ENCODE results near the gene SUCO. TPM values are rescaled to one million over a fixed set of nuclear protein-coding genes. Genes with fewer than 3 reads are reported as not detected.

Gene SUCO
- total RNA-seq, 1 donor from 2014 or later, result 11.3 TPM

GRCh38 chr1:172654535-172654934, 121.6 kb downstream of the SUCO start:
- Histone ChIP-seq H3K27me3 (ENCODE audit: control insufficient read depth, insufficient read depth, low read length) (no peaks in the 10 kb centered on the region), H3K36me3 (ENCODE audit: control insufficient read depth, insufficient read depth, low read length) (no peaks in the 10 kb centered on the region), H3K4me3 (ENCODE audit: low read depth, low read length) (no peak overlapping the region)
- DNase-seq (ENCODE audit: low read depth) (peak; percentile 83), FAIRE-seq (no peak)
- no peak for TF ChIP-seq CTCF (IDR thresholded peaks at IDR 0.05; ENCODE audit: insufficient read depth, low read length, severe bottlenecking)

- DNase-seq (ENCODE audit: low read depth) (no peak), FAIRE-seq (no peak)
- no peaks in the 10 kb centered on the region for H3K36me3 ChIP-seq (ENCODE audit: control insufficient read depth, insufficient read depth, low read length)
- no peak for TF ChIP-seq CTCF (IDR thresholded peaks at IDR 0.05; ENCODE audit: insufficient read depth, low read length, severe bottlenecking)
- H3K4me3 ChIP-seq (ENCODE audit: low read depth, low read length), result no peak overlapping the region
- H3K27me3 ChIP-seq (ENCODE audit: control insufficient read depth, insufficient read depth, low read length), result no peaks in the 10 kb centered on the region
Observed at GRCh38 chr1:172656576-172656975, 123.6 kb downstream of the SUCO start.

DNA sequence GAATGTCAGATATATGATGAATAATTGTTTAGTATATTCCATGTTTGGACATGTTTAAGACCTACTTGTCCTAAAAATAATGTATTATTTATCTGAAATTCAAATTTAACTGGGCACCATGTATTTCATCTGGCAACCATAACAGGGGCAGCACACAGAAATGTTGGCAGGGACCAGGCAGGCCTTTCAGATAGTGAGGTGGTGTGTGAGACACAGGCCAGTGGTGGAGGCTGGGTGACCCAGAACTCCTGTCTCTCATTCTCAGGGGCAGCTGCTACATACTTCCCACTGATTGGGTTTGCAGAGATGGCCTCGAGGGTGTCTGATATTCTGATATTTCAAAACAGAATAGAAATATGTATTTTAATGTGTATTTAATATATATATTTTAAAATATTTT, 124.6 kb downstream of the SUCO start:
- H3K4me3 ChIP-seq (ENCODE audit: low read depth, low read length), result no peak overlapping the region
- DNase-seq (ENCODE audit: low read depth), result no peak
- H3K27me3 ChIP-seq (ENCODE audit: control insufficient read depth, insufficient read depth, low read length), result no peaks in the 10 kb centered on the region
- TF ChIP-seq CTCF (IDR thresholded peaks at IDR 0.05; ENCODE audit: insufficient read depth, low read length, severe bottlenecking), result no peak
- H3K36me3 ChIP-seq (ENCODE audit: control insufficient read depth, insufficient read depth, low read length), result no peaks in the 10 kb centered on the region
- FAIRE-seq, result no peak

DNA sequence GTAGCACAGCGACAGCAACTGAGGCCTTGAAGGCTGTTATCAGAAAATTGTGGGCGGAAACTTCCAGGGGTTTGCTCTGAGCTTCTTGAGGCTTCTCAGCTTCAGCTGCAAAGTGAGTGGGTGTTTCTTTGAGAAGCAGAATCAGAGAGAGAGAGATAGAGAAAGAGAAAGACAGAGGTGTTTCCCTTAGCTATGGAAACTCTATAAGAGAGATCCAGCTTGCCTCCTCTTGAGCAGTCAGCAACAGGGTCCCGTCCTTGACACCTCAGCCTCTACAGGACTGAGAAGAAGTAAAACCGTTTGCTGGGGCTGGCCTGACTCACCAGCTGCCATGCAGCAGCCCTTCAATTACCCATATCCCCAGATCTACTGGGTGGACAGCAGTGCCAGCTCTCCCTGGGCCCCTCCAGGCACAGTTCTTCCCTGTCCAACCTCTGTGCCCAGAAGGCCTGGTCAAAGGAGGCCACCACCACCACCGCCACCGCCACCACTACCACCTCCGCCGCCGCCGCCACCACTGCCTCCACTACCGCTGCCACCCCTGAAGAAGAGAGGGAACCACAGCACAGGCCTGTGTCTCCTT, 126.0 kb downstream of the SUCO start, which contains the start of gene FASLG:
Gene FASLG (plus strand): TSS at position 233 of the 583 bp plus-strand sequence. CDS start 99 bp downstream, at position 332.
- Histone ChIP-seq H3K27me3 (ENCODE audit: control insufficient read depth, insufficient read depth, low read length) (no peaks in the 10 kb centered on the region), H3K36me3 (ENCODE audit: control insufficient read depth, insufficient read depth, low read length) (no peaks in the 10 kb centered on the region), H3K4me3 (ENCODE audit: low read depth, low read length) (no peak within 1 kb of the TSS)
- FAIRE-seq (no peak), DNase-seq (ENCODE audit: low read depth) (no peak)
- no peak for TF ChIP-seq CTCF (IDR thresholded peaks at IDR 0.05; ENCODE audit: insufficient read depth, low read length, severe bottlenecking)

DNA sequence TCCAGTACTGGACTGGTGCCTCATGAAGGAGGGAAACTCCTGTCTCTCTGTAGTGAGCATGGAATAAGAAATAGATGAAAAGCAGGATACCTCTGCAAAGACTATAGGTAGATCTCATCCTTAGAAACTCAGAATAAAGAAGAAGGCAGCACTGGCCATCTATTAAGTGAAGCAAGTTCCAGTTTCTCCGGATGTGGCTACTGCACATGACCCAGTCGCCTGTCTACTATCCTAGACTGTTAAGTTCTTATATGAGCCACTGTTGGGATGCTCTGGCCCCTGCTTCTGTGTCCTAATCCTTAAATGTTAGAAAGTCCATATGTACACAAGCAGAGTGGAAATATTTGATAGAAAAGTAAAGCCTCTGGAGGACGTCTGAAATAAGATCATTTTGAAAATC, 128.2 kb downstream of the SUCO start:
- TF ChIP-seq CTCF (IDR thresholded peaks at IDR 0.05; ENCODE audit: insufficient read depth, low read length, severe bottlenecking), result no peak
- Histone ChIP-seq H3K4me3 (ENCODE audit: low read depth, low read length) (no peak overlapping the region), H3K27me3 (ENCODE audit: control insufficient read depth, insufficient read depth, low read length) (no peaks in the 10 kb centered on the region), H3K36me3 (ENCODE audit: control insufficient read depth, insufficient read depth, low read length) (no peaks in the 10 kb centered on the region)
- no peak for DNase-seq (ENCODE audit: low read depth)
- FAIRE-seq, result no peak

Other genes starting within 250 kb of the SUCO start
- gene C1orf105, start 112.5 kb upstream of the SUCO start, total RNA-seq, result not detected in 2 replicates
- gene PIGC, start 89.1 kb upstream of the SUCO start, total RNA-seq, result 16.8 and 16.9 TPM in 2 replicates
- not detected in 2 replicates for gene FASLG, start 126.0 kb downstream of the SUCO start, total RNA-seq